Activated CD4-positive, CD25-positive, alpha-beta regulatory T cell treated with anti-CD3 and anti-CD28 coated beads, Interleukin-2, amount 50 U/mL, for 16 hours (primary cell): ENCODE data around the gene EFCAB5.
A peak's percentile ranks its signal among the peaks of the same experiment; 100 is the strongest.
"Not testable (repeated sequence)": the region's sequence is repeated elsewhere in the genome, so short reads cannot be mapped to it uniquely, and the experiment has no call there.

Experiments
- DNase-seq: peaks from one replicate; pipeline ENCODE4 v3.0.0-alpha.2; 2020; ENCODE audit warnings: low read depth, low spot score

The EFCAB5 gene

DNA sequence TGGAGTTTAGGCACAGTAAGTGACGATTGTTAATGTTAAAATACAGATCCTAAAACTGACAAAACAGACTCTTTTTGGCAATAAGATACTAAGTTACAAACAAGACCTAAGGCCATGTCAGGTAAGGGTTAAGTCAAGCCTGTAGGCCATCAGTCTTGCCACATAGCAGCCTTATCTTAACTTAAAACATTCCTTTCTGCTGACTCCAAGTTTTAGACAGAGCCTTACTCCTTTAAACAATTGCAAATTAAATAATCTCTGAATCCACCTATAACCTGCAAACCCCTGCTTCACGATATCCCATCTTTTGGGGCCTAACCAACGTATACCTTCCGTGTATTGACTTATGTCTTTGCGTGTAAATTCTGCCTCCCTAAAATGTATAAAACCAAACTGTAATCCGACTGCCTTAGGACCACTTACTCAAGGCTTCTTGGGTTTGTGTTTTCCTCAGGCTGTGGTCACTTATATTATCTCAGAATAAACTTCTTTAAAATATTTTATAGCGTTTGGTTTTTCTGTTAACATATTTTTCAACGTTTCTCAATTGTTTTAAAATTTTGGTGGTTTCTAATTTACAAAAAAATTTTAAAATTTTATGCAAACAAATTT lies 64.4 kb downstream of the EFCAB5 start:
- no peak for DNase-seq

DNA sequence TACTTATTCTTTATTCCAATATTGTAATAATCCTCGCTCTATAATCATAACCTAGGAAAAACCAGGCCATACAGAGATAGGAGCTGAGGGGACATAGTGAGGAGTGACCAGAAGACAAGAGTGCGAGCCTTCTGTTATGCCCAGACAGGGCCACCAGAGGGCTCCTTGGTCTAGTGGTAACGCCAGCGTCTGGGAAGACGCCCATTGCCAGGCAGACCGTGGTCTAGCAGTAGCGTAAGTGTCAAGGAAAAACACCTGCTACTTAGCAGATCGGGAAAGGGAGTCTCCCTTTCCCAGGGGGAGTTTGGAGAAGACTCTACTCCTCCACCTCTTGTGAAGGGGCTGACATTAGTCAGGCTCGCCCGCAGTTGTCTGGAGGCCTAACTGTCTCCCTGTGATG lies 70.5 kb downstream of the EFCAB5 start:
- not testable (repeated sequence) for DNase-seq

DNA sequence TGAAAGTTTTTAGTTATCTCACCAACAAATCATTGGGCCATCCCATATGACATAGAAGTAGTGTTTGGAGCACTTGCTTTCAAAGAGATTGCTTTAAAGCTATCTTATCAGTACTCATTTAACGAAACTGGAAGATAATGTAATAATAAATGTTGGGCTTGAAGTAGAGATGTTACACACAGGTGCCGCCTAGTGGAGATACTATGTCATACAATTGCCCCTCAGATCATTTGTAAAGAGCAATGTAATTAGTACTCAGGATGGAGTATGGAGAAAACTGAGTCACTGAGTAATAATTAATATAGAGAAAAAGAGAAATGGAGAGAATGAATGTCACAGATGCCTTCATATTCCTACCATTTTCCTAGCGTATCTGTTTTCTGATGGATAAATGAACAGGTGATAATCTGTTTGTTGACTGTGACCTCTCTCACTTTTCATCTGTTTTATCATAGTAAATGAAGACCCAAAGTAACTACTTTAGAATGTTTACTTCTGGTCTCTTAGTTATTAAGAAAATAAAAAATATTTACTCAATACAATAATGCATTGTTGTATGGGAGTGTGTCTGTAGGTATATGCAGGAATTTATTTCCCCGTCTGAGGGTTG lies 80.4 kb downstream of the EFCAB5 start:
- DNase-seq, result peak; percentile 2

DNA sequence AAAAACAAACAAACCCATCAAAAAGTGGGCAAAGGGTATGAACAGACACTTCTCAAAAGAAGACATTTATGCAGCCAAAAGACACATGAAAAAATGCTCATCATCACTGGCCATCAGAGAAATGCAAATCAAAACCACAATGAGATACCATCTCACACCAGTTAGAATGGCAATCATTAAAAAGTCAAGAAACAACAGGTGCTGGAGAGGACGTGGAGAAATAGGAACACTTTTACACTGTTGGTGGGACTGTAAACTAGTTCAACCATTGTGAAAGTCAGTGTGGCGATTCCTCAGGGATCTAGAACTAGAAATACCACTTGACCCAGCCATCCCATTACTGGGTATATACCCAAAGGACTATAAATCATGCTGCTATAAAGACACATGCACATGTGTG lies 83.9 kb downstream of the EFCAB5 start:
- DNase-seq, result not testable (repeated sequence)

DNA sequence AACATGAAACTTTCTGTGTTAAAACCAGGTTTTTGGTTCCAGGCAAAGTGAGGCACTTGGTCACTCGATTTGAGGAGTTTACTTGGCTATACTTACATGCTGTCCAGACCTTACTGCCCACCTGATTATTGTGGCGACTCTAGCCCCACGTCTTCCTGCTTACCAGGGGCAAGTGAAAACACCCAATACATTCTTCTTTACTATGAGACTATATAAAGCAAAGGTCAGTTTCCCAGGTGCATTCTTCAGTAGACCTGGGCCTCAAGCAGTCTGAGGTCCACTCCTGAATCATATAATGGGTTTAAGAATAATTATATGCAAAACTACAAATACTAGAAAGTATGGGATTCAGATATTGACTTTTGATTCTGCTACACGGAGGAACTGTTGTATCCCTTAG lies 86.2 kb downstream of the EFCAB5 start:
- DNase-seq, result no peak

DNA sequence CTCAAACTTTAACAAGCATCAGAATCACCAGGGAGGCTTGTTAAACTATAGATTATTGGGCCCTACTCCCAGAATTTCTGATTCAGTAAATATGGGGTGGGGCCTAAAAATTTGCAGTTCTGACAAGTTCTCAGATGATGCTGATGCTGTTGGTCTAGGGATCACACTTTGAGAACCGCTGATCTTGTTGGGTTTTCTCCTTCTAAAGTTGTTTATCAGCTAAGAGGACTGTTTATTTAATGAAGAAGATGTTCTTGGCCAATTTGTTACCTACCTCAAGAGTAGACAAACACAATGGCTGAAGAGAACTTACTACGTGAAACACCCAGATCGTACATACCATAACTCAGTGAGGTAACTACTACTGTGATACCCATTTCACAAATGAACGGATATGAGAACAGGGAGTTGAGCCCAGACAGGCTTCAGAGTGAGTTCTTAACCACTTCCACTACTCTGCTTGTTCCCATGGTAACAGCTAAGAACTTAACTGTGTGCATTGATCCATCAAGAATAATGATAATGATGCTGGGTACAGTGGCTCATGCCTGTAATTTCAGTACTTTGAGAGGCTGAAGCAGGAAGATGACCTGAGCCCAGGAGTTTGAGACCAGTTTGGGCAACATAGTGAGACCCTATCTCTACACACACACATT lies 89.9 kb downstream of the EFCAB5 start:
- no peak for DNase-seq

DNA sequence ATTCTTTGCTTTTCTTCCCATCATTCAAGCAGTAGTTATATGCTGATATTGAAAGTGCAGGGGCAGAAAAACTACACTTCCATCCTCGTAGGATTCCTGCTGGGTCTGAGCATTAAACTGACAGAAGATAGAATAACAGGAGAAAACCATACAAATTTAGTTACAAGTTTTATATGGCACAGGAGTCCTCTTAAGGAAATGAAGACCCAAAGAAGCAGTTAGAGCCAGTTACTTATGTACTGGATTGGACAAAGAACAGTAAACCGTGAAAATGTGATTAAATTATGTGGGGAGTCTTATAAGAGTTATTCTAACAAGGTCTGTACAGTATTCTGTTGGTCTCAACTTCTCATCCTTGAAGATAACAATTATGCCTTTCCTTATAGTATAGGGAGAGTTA lies 93.9 kb downstream of the EFCAB5 start:
- no peak for DNase-seq

DNA sequence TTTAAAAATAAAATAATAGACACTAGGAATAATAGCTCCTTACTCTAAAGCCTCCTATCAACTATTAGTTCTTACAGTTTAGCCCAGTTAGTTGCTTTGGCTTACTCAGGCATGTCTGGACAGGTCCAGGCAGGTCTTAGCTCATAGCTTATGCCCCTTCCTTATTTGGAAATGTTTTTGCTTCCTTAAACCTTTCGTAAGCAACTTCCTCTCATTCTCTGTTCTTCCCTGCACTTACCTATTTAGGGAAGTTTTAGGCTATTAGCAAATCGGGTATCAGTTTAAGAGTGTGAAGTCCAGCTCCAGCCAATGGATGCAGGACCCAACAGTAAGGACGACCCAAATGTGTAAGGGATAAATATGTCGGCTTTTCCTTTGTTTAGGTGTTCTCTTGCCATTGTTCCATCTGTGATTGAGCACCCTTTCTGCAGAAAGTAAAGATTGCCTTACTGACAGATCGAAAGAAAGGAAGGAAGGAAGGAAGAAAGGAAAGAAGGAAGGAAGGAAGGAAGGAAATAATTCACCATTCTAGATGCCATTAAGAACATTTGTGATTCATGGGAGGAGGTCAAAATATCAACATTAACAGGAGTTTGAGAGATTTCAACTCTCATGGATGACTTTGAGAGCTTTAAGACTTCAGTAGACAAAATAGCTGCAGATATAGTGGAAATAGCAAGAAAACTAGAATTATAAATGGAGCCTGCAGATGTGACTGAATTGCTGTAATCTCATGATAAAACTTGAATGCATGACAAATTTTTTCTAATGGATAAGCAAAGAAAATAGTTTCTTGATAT lies 99.5 kb downstream of the EFCAB5 start:
- DNase-seq, result not testable (repeated sequence)

DNA sequence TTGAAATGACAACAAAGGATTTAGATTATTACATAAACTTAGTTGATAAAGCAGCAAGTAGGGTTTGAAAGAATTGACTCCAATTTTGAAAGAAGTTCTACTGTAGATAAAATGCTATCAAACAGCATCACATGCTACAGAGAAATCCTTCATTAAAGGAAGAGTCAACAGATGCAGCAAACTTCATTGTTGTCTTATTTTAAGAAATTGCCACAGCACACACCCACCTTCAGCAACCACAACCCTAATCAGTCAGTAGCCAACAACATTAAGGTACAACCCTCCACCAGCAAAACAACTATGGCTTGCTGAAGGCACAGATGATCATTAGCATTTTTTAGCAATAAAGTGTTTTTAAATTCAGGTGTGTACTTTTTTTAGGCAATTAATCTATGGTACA lies 100.1 kb downstream of the EFCAB5 start:
- no peak for DNase-seq

DNA sequence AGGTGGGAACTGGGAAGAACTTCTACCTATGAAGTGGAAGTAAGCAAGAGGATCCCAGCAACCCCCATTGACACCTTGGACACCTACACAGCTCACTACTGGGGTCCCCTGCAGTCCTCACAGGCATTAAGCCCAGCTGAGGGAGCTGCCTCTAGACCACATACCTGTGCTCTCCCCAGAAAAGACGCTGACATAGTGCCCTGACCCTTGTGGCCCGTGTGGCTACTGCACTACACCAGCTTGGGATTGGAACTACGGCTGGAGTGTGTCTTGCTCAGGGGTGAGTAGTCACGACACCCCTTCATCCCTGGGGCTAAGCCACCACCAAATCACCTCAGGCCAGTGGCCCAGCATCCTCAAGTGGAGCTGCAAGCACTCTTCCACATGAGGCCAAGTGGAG lies 120.9 kb downstream of the EFCAB5 start:
- DNase-seq, result no peak

DNA sequence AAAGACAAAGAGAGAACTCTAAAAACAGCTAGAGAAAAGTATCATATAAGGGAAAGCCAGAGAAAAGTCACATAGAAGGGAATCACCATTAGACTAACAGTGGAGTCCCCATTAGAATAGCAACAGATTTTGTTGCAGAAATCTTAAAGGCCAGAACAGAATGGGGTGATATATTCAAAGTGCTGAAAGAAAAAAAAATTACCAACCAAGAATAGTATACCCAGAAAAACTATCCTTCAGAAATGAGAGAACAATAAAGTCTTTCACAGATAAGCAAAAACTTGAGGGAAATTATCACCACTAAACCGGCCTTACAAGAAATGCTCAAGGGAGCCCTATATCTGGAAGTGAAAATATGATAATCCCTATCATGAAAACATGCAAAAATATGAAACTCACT lies 123.3 kb downstream of the EFCAB5 start:
- no peak for DNase-seq

DNA sequence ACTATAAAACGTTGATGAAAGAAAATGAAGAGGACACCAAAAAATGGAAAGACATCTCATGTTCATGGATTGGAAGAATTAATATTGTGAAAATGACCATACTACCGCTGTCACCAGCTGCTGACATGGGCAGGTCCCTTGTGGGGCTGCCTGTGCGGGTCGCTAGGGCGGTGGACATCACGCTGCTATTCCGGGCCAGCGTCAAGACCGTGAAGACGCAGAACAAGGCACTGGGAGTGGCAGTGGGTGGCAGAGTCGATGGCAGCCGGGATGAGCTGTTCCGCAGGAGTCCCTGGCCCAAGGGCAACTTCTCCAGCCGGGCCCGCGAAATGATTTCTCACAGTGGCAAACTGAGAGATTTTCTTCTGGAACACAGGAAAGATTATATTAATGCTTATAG lies 127.0 kb downstream of the EFCAB5 start:
- DNase-seq, result no peak

DNA sequence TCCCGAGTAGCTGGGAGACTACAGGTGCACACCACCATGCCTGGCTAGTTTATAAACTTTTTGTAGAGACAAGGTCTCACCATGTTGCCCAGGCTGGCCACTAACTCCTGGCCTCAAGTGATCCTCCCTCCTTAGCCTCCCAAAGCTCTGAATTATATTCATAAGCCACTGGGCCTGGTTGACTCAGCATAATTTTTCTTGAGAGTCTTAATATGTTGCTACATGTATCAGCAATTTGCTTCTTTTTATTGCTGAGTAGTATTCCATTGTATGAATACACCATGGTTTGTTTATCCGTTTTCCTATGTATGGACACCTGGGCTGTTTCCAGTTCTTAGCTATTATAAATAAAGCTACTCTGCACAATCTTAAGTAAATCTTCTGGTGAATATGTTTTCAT lies 132.8 kb downstream of the EFCAB5 start:
- no peak for DNase-seq

DNA sequence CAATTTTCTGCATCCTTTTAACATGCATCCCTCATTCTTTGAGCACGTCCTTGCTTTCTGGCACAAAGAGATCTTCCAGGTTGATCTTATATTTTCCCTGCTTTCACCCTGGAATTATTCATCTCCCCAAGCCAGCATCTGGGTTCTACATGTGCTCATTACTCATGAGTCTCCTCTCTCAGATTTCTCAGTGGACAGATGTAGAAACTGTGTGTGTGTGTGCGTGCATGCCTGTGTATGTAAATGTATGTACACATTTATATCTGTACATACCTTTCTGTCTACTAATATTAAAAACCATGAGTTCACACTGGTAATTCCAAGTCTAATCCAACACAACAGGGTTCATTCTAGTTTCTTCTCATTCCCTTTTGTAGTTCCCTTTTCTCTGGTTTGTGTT lies 133.3 kb downstream of the EFCAB5 start:
- no peak for DNase-seq

DNA sequence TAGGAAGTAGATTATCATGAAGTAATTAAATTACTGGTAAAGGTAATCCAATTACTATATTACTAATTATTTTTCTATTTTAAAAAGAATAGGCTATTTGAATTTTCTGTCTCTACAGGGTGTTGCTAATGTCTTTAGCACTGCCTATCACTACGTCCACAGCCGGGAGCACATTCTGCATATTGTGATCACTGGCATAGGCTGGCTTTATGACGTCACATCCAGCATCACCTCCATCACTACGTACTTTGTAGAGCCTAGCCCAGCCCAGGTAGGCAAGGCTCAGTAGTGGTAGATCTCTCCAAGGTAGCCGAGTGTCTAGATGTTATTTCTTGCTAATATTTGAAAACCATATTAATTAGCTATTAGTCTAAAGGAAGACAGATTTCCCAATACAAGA lies 141.3 kb downstream of the EFCAB5 start:
- no peak for DNase-seq

DNA sequence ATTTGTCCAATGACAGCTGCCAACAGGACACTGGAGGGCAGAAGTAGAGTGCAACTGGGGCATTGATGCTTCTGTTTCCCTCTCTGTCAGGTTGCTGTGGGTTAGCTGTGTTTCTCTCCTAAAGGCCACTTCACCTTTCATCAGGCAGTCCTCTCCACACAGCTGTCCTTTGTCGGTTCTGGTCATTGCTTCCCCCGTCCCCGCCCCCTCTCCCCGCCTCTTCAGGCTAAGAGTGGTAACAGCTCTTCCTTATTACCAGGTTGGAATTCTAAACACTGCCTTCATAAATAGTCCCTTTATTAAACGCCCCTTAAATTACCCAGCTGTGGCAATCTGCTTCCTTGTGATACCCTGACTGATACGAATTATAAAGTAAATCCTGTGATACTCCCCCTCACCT lies 143.4 kb downstream of the EFCAB5 start:
- no peak for DNase-seq

DNA sequence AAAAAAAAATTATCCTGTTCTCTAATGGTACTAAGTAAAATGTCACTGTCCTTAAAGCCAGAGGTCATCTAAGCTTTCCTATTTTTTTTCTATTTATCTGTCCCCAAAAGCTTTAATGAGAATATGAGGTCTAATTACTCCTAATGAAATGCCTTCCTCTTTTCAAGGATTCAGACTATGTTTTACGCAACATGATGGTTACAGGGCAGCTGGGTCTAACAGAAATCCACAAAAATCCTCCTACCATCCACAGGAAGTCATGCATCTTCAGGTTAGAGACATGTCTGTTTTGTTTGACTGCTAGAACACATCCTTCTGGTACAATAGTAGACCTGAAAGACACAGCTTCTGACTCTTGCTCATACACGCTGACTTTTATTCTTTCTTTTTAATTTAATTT lies 145.5 kb downstream of the EFCAB5 start:
- DNase-seq, result no peak

DNA sequence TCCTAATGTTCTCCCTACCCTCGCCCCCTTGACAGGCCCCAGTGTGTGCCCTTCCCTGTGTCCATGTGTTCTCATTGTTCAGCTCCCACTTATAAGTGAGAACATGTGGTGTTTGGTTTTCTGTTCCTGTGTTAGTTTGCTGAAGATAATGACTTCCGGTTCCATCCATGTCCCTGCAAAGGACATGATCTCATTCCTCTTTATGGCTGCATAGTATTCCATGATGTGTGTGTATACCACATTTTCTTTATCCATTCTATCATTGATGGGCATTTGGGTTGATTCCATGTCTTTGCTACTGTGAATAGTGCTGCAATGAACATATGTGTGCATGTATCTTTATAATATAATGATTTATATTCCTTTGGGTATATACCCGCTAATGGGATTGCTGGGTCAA lies 146.0 kb downstream of the EFCAB5 start:
- DNase-seq, result not testable (repeated sequence)

DNA sequence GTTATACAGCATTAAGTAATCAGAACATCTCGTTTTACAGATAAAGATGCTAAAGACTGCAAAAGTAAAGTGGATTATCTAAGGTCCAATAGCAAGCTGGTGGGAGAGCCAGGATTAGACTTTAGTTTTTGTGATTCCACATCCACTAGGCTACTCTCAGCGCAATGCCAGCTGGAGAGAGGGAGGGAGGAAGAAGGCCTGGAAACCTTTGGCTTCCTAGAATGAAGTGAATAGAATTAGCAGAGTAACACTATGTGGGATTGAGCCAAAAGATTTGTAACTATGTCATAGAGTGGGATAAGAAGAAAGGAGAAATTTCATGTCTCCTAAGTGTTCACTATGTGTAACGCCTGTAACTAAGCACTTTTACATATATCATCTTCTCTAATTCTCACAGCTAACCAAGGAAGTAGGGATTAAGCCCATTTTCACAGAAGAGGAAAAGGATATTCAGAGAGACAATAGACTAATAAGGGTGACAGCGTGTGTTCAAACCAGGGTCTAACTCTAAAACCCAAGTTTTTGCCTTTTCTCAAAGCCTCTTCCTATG lies 149.8 kb downstream of the EFCAB5 start:
- DNase-seq, result no peak

DNA sequence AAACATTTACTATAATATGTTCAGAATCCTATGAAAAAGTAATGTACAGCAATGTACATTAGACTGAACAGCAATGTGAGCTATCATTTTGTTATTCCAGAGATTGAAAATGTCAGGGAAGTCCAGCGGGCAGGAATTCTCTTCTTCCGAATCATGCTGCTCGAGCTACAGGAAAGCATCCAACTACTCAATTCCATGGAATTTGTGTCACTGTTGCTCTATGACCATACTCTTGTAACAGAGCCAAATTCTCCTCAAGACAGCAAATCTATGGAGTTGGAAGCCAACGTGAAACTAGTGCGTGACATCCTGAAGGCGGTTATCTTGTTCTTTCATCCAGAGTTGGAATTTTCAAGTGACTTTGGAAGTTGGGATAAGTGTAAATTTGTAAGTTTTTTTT lies 150.3 kb downstream of the EFCAB5 start:
- no peak for DNase-seq

DNA sequence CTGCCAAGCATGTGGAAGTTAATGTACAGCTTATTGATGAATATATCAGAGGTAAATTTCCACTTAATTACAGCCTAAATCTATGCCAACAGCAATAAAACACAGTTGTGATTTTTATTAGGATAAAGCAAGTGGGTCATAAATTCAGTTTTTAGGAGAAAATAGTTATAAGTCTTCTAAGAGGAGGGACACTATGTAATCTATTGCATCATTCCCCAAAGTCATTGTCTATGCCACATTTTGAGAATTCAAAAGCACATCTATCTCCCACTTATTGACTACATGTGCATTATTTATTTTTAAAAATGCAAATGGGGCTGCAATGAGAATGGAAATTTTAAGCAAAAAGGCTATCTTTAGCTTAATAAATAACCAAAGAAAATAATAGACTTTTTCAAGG lies 151.5 kb downstream of the EFCAB5 start:
- DNase-seq, result no peak

DNA sequence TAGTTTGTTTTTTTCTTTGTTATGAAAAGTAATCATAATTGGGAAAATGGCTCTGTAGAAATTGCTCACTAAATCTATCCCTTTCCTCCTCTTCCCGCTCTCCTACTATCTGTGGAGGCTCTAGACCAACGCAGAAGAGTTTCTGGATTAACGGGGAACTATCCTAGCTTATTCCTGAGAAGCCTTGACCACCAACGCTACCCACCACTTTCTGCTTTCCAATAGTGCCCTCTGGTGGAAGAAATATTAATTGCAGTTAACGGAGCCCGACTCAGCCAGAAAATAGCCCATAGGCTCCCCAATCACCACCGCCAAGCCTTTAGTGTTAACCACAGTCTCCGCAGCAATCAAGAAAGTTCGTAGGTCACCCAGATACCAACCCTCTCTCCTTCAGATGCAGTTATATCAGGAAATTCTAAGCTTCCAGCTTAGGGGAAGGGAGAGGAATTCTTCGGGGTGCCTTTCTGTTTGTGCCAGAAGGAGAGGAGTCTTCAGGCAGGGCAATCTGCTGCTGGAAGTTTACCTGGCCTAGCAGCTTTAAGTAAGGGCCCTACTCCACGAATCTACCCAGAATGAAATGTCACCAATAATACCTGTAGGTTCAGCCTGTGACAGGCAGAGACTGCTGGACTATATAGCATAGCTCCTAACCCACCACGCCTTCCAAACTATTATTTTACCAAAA lies 152.2 kb downstream of the EFCAB5 start:
- DNase-seq, result peak; percentile 8
